Peyer's patch (tissue), 4 donors: ENCODE data around the gene ASTN1. TPM values are rescaled to one million over a fixed set of nuclear protein-coding genes. Genes with fewer than 3 reads are reported as not detected.

Source experiments
- DNase-seq, 3 donors: peaks; one replicate each; pipeline ENCODE4 v3.0.0-alpha.2; 2017 to 2019
- H3K27ac ChIP-seq, 4 donors: fragments of 200-600 bp; sonication (generic); one replicate each; pipeline ENCODE4 v1.5.1; 2016 to 2019
- H3K27me3 ChIP-seq, 2 donors: fragments of 200-600 bp; sonication (generic); one replicate each; pipeline ENCODE4 v1.5.1; 2019
- H3K36me3 ChIP-seq, 3 donors: fragments of 200-600 bp; sonication (generic); one replicate each; pipeline ENCODE4 v1.5.1; 2016 to 2019
- H3K4me1 ChIP-seq, 4 donors: fragments of 200-600 bp; sonication (generic); one replicate each; pipeline ENCODE4 v1.5.1; 2016 to 2019
- H3K4me3 ChIP-seq, 4 donors: fragments of 200-600 bp; sonication (generic); 1 replicate in 3 of 4; 2 replicates in 1 of 4; pipeline ENCODE4 v1.5.1; 2016 to 2019; ENCODE audit warnings: mild to moderate bottlenecking in 1 of 4
- H3K9me3 ChIP-seq, 4 donors: fragments of 200-600 bp; sonication (generic); one replicate each; pipeline ENCODE4 v1.5.1; 2016 to 2019; ENCODE audit warnings: mild to moderate bottlenecking in 1 of 4
- POLR2A ChIP-seq, 2 donors: fragments of 450-650 bp; IDR thresholded peaks; one replicate each; pipeline ENCODE4 v1.5.1; 2017; ENCODE audit warnings: antibody characterized with exemption in 2 of 2, mild to moderate bottlenecking in 2 of 2, moderate library complexity in 2 of 2
- total RNA-seq, 4 donors: library from RNA; depleted of rRNA; stranded (reverse); fragments of >200 nt; gene quantifications; one replicate each; pipeline ENCODE4 v1.1.0, GENCODE V29; 2016
- TF ChIP-seq, protein P1 (sequence below), 6 experiments: fragments of 450-650 bp in 4 of 6; fragments of 200-600 bp in 2 of 6; sonication (generic) in 1 of 6; IDR thresholded peaks; one replicate each; pipeline ENCODE4 v1.5.1; 2017 to 2019; ENCODE audit warnings: antibody characterized with exemption in 6 of 6, mild to moderate bottlenecking in 3 of 6, moderate library complexity in 1 of 6

The ASTN1 gene
- total RNA-seq: under 1 TPM in 1 of 4 donors, not detected in 3; 0.28 TPM

DNA sequence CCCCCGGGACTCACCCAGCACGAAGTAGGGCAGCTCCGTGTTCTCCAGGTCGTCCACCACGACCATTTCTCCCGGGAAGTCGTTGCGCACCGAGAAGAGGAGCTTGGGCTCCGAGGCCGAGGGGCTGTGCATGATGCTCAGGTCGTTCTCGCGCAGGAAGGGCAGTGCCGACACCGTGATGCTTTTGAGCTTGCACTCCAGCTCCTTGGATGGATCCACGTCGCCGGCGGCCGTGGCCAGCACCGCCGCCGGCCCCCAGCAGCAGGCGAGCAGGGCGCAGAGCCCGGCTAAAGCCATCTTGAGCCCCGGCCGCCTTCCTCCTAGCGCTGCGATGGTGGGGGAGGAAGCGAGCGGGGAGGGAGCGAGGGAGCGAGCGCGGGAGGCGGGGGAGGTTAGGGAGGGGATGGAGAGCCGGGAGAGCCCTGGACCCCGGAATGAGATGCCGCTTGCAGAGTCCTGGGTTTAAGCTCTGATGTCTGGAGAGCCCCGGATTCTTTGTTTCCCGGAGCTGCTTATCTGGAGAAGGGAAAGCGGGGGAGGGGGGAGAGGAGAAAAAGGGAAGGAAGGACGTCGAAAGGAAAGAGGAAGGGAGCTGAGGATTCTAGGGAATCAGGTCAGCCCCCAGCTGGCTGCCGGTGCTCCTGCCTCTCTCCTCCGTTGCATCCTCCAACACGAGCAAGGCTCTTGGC is at the start of gene ASTN1:
TSS of gene ASTN1 (minus strand) at position 333 of the 689 bp plus-strand sequence. CDS start at position 297, 36 bp downstream.
- no peak within 1 kb of the TSS for H3K27ac ChIP-seq
- H3K4me1 ChIP-seq: no peaks in the 10 kb centered on the region
- no peak for DNase-seq
- peaks cover 0 to 5% of the 10 kb centered on the region in 2 donors for H3K27me3 ChIP-seq
- TF ChIP-seq, protein P1, sequence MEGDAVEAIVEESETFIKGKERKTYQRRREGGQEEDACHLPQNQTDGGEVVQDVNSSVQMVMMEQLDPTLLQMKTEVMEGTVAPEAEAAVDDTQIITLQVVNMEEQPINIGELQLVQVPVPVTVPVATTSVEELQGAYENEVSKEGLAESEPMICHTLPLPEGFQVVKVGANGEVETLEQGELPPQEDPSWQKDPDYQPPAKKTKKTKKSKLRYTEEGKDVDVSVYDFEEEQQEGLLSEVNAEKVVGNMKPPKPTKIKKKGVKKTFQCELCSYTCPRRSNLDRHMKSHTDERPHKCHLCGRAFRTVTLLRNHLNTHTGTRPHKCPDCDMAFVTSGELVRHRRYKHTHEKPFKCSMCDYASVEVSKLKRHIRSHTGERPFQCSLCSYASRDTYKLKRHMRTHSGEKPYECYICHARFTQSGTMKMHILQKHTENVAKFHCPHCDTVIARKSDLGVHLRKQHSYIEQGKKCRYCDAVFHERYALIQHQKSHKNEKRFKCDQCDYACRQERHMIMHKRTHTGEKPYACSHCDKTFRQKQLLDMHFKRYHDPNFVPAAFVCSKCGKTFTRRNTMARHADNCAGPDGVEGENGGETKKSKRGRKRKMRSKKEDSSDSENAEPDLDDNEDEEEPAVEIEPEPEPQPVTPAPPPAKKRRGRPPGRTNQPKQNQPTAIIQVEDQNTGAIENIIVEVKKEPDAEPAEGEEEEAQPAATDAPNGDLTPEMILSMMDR (IDR thresholded peaks at IDR 0.05): no peak
- no peak for TF ChIP-seq POLR2A (IDR thresholded peaks at IDR 0.05)
- H3K4me3 ChIP-seq: peak within 1 kb of the TSS in 1 of 4 donors; percentile 25
- H3K9me3 ChIP-seq: no peaks in the 10 kb centered on the region
- no peaks in the 10 kb centered on the region for H3K36me3 ChIP-seq

DNA sequence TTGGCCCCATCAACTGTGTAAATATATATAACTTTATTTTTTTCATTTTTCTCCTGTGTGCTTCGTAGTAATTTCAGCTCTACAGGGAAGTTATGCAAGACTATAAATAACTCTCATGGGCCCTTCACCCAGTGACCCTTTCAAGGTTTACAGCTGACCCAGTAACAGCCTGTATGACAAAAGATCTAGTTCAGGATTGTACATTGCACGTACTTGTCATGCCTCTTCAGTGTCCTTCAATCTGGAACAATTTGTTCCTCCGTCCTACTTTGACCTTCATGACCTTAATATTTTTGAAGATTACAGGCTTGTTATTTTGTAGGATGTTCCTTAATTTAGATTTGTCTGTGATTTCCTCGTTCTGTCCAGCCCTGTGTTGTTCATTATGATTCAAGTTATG is 46.7 kb upstream of the ASTN1 start:
- H3K4me3 ChIP-seq: no peak overlapping the region
- H3K9me3 ChIP-seq: no peaks in the 10 kb centered on the region
- DNase-seq: no peak
- TF ChIP-seq POLR2A (IDR thresholded peaks at IDR 0.05): no peak
- TF ChIP-seq, protein P1 (IDR thresholded peaks at IDR 0.05): no peak
- H3K4me1 ChIP-seq: peaks cover 0 to 5% (median 0%) of the 10 kb centered on the region in 4 donors
- no peak overlapping the region for H3K27ac ChIP-seq
- no peaks in the 10 kb centered on the region for H3K36me3 ChIP-seq
- no peaks in the 10 kb centered on the region for H3K27me3 ChIP-seq

DNA sequence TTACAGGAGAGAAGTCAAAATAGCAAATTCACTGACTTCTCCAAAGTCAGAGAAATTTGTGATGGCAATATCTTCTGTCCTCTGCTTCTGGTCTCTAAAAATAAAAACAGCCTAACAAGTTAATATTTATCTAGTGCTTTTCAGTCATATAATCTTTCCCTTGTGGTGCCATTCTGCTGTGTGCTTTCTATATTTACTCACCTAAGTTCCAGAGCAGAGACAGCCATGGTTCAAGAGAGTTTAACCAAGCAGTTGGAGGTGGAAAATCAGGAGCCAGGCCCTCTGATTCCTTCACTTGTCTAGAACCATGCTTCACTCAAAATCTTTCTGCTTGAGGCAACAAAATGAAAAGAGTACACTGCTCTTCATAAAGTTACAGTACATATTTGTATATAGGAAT is 45.6 kb upstream of the ASTN1 start:
- H3K4me1 ChIP-seq: peaks cover 0 to 5% (median 0%) of the 10 kb centered on the region in 4 donors
- TF ChIP-seq, protein P1 (IDR thresholded peaks at IDR 0.05): no peak
- H3K27ac ChIP-seq: no peak overlapping the region
- no peaks in the 10 kb centered on the region for H3K27me3 ChIP-seq
- H3K36me3 ChIP-seq: no peaks in the 10 kb centered on the region
- DNase-seq: no peak
- no peak overlapping the region for H3K4me3 ChIP-seq
- H3K9me3 ChIP-seq: no peaks in the 10 kb centered on the region

DNA sequence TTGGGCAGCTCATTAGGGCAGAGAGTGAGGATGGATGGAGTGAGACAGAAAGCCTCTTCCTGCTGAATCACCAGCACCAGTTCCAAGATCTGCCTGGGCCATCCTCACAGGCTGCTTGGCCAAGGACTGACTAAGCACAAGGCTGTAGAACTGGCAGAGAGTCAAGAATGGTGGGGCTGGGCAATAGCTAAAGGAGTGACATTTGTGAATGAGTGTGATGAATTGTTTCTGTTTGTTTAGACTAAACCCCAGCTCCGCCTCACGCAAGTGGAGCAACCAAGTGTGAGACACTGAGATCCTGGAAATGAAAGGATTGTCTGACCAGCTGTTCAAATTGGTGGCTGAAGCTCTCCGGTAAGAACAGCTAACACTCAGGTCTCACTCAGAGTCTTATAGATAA is 44.8 kb upstream of the ASTN1 start:
- peak; percentile 25 to 69 (median 51) for DNase-seq
- Histone ChIP-seq H3K27me3 (no peaks in the 10 kb centered on the region), H3K27ac (no peak overlapping the region), H3K4me3 (no peak overlapping the region), H3K9me3 (no peaks in the 10 kb centered on the region), H3K4me1 (peaks cover 0 to 5% (median 0%) of the 10 kb centered on the region in 4 donors), H3K36me3 (no peaks in the 10 kb centered on the region)
- TF ChIP-seq, protein P1 (IDR thresholded peaks at IDR 0.05): no peak
- no peak for TF ChIP-seq POLR2A (IDR thresholded peaks at IDR 0.05)

DNA sequence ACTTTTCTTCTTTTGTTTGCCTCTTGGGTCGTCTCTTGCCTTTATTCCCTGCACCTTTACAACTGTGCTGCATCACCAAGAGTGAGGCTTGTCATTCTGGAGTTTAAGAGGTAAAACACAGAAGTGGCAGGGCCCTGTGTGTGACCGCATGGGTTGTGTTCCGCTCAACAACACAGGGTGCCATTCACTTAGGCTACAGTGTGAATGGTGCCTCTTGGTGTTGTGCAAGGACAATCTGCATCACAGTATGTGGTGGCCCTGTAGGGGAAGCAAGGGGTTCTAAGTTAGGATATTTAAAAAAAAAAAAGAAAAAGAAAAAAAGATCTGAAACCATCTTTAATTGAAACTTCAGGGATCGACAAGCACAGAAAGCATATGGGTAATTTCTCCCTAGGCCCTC is 44.4 kb upstream of the ASTN1 start:
- H3K27me3 ChIP-seq: no peaks in the 10 kb centered on the region
- no peak overlapping the region for H3K27ac ChIP-seq
- H3K9me3 ChIP-seq: no peaks in the 10 kb centered on the region
- H3K4me3 ChIP-seq: no peak overlapping the region
- DNase-seq: no peak
- H3K4me1 ChIP-seq: peaks cover 0 to 5% (median 0%) of the 10 kb centered on the region in 4 donors
- no peak for TF ChIP-seq POLR2A (IDR thresholded peaks at IDR 0.05)
- TF ChIP-seq, protein P1 (IDR thresholded peaks at IDR 0.05): no peak
- H3K36me3 ChIP-seq: no peaks in the 10 kb centered on the region
